A673 (cell line): Measurements from ENCODE around the gene TASP1. TPM values are rescaled to one million over a fixed set of nuclear protein-coding genes. Genes with fewer than 3 reads are reported as not detected.

Source experiments
- Bru-seq: library from RNA; stranded (reverse); fragments of 400-500 nt; gene quantifications from one replicate; lab custom pipeline; 2021; lab: Mats Ljungman, UMichigan
- BruChase-seq, 2 experiments: library from RNA; stranded (reverse); fragments of 400-500 nt; gene quantifications; one replicate each; lab custom pipeline; 2021; lab: Mats Ljungman, UMichigan
- BruUV-seq: library from RNA; stranded (reverse); fragments of 400-500 nt; replicated peaks from 2 replicates; lab custom pipeline; 2021; lab: Mats Ljungman, UMichigan
- CTCF ChIA-PET: fragments of 300-600 bp; sonication (Branson Sonifier 250); formaldehyde crosslinking; loops from one replicate; lab custom pipeline; 2022; ENCODE audit warnings: antibody characterized with exemption; lab: Charles Lee
- POLR2A ChIA-PET: fragments of 300-600 bp; sonication (Branson Sonifier 250); formaldehyde crosslinking; loops from one replicate; lab custom pipeline; 2022; ENCODE audit warnings: antibody characterized with exemption; ENCODE audit not compliant: low non-redundant PET; lab: Charles Lee
- DNase-seq: peaks from one replicate; pipeline ENCODE4 v3.0.0-alpha.2; 2015; ENCODE audit warnings: low spot score
- H3K27ac ChIP-seq: fragments of 200-600 bp; sonication (generic); 2 replicates; pipeline ENCODE4 v1.5.1; 2016; ENCODE audit warnings: mixed run types, low read depth, mild to moderate bottlenecking, mixed read lengths, antibody characterized with exemption, low read length; ENCODE audit not compliant: poor library complexity, severe bottlenecking
- H3K27me3 ChIP-seq: fragments of 200-600 bp; sonication (generic); replicated peaks from 2 replicates; pipeline ENCODE4 v1.6.1; 2017; ENCODE audit warnings: mixed run types, low read depth, mild to moderate bottlenecking, mixed read lengths, antibody characterized with exemption, low read length; ENCODE audit not compliant: insufficient read depth, poor library complexity
- H3K36me3 ChIP-seq: fragments of 200-600 bp; sonication (generic); 2 replicates; pipeline ENCODE4 v1.6.1; 2016; ENCODE audit warnings: mixed run types, mild to moderate bottlenecking, mixed read lengths, antibody characterized with exemption, low read length; ENCODE audit not compliant: insufficient read depth, poor library complexity, severe bottlenecking
- H3K4me1 ChIP-seq: fragments of 200-600 bp; sonication (generic); 2 replicates; pipeline ENCODE4 v1.6.1; 2017; ENCODE audit warnings: mixed run types, mild to moderate bottlenecking, mixed read lengths, antibody characterized with exemption, low read length; ENCODE audit not compliant: insufficient read depth, poor library complexity, severe bottlenecking
- H3K4me3 ChIP-seq: fragments of 200-600 bp; sonication (generic); 2 replicates; pipeline ENCODE4 v1.5.1; 2016; ENCODE audit warnings: low read depth, mixed run types, mild to moderate bottlenecking, mixed read lengths, low read length; ENCODE audit not compliant: poor library complexity, severe bottlenecking
- H3K9me3 ChIP-seq: fragments of 200-600 bp; sonication (generic); 2 replicates; pipeline ENCODE4 v1.6.1; 2016; ENCODE audit warnings: mixed run types, low read depth, mild to moderate bottlenecking, mixed read lengths, antibody characterized with exemption, low read length; ENCODE audit not compliant: poor library complexity, severe bottlenecking
- CTCF ChIP-seq: fragments of 300-800, 200-600 bp; sonication (generic); conservative IDR thresholded peaks from 2 replicates; pipeline ENCODE4 v1.5.1; 2017; ENCODE audit warnings: low read depth, mild to moderate bottlenecking, antibody characterized with exemption, low read length, moderate library complexity, mixed read lengths
- EZH2 ChIP-seq: fragments of 200-600 bp; sonication (generic); IDR thresholded peaks from 2 replicates; pipeline ENCODE4 v1.6.1; 2017; ENCODE audit warnings: borderline replicate concordance, low read depth, mild to moderate bottlenecking, mixed read lengths, antibody characterized with exemption, low read length; ENCODE audit not compliant: poor library complexity, severe bottlenecking
- intact Hi-C: fragments of 100-400 bp; cut with micrococcal nuclease; formaldehyde crosslinking; loops from one replicate; pipeline ENCODE4 v1.10.0; 2022; ENCODE audit not compliant: unreplicated experiment
- long read RNA-seq: library from polyadenylated mRNA; stranded (forward); transcript quantifications from one replicate; pipeline ENCODE4 v2.0.0, GENCODE V29; 2022
- total RNA-seq: library from RNA; stranded (reverse); gene quantifications from 2 replicates; pipeline ENCODE4 v1.2.3, GENCODE V29; 2021

Gene TASP1
- 15.6 and 16.5 TPM in 2 replicates for total RNA-seq
- Bru-seq, nascent RNA: percentile 84 among the genes with signal in this experiment
- percentile 70 among the genes with signal in this experiment for BruChase-seq, experiment 1, labeled RNA remaining after a 2-hour chase
- BruChase-seq, experiment 2, labeled RNA remaining after a 6-hour chase: percentile 62 among the genes with signal in this experiment
- long read RNA-seq, transcript TASP1-201 (14 exons, 2,352 nt): major isoform, 14 of 28 reads
- long read RNA-seq, partial matches to known transcripts: 3 of 28 reads
- long read RNA-seq, other reads (novel, unspliced or antisense): 11 of 28 reads

DNA sequence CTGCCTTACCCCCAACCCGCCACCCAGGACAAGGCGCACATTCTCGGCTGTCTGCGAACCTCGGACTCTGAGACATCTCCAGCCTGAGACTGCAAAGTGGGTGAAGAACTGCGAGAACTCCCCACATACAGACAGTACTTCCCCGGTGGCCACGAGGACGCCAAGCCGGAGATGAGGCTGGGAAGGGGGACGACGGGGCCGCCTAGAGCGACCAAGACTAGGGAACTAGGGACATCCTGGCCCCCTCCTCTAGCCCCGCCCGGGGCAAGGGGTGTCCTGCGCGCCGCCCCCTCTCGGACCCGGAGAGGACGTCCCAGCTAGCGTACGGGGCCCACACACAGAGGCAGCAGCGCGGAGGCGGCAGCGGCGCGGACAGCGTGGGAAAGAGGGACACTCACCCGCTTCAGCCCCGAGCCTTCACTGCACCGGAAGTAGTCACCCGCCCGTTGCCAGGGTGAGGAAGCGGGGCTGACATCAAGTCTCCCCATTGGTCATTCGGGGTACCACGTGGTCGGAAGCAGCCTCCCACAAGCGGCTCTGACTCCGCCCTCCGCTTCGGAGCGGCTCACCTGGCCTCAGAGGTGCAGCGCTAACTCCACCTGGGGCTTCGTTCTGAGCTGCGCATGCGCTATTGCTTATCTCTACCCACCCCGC is at the start of gene TASP1:
Gene TASP1 (minus strand): TSS at position 437 of the 654 bp plus-strand sequence. CDS start 8,854 bp downstream, outside the sequence.
- peaks cover 8% of the 10 kb centered on the region for H3K4me1 ChIP-seq
- peak; percentile 95 for DNase-seq
- ChIA-PET CTCF (no interaction called here), POLR2A (interaction anchor here (0.7 kb wide), 1 partner anchor 133 kb away, joined by 3 read pairs; no protein-coding TSS in a partner anchor)
- H3K27me3 ChIP-seq: no peaks in the 10 kb centered on the region
- no peaks in the 10 kb centered on the region for H3K36me3 ChIP-seq
- peak within 1 kb of the TSS; percentile 87 for H3K27ac ChIP-seq
- no TSS peak for BruUV-seq
- intact Hi-C loops: no loop called here
- H3K9me3 ChIP-seq: no peaks in the 10 kb centered on the region
- H3K4me3 ChIP-seq: peak within 1 kb of the TSS; percentile 99
- TF ChIP-seq EZH2 (no peak), CTCF (no peak)

DNA sequence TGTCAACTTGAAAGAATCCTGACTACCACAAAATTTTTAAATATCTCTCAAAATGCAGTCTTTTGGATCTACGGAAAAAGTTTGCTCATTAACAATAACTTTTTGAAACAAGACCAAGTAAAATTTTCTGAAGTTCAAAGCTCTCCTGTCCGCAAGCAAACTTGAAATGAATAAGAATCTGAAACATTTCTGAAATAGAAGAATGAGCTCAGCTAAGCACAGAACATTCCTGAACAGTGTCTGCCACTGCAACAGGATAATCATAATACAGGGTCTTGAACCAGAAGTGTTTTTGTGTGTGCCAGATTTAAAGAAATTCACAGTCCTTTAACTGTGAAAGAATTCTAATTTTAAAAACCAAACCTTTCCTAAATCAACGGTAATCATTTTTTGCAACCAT is 49.1 kb upstream of the TASP1 start:
- no peaks in the 10 kb centered on the region for H3K4me1 ChIP-seq
- H3K36me3 ChIP-seq: no peaks in the 10 kb centered on the region
- ChIA-PET POLR2A (no interaction called here), CTCF (no interaction called here)
- H3K9me3 ChIP-seq: no peaks in the 10 kb centered on the region
- H3K27ac ChIP-seq: no peak overlapping the region
- H3K27me3 ChIP-seq: no peaks in the 10 kb centered on the region
- no peak overlapping the region for H3K4me3 ChIP-seq
- no peak for DNase-seq
- intact Hi-C loops: no loop called here
- no TSS peak for BruUV-seq
- TF ChIP-seq EZH2 (no peak), CTCF (no peak)

- Histone ChIP-seq H3K4me3 (no peak overlapping the region), H3K27me3 (no peaks in the 10 kb centered on the region), H3K27ac (no peak overlapping the region), H3K4me1 (no peaks in the 10 kb centered on the region), H3K9me3 (no peaks in the 10 kb centered on the region), H3K36me3 (no peaks in the 10 kb centered on the region)
- no TSS peak for BruUV-seq
- CTCF ChIA-PET: no interaction called here
- POLR2A ChIA-PET: no interaction called here
- no peak for DNase-seq
- TF ChIP-seq CTCF (no peak), EZH2 (no peak)
- intact Hi-C loops: no loop called here
Observed at GRCh38 chr20:13685623-13686022, 46.9 kb upstream of the TASP1 start.
